Measurements from ENCODE around the gene CCDC121.
"Not testable (repeated sequence)": the region's sequence is repeated elsewhere in the genome, so short reads cannot be mapped to it uniquely, and the experiment has no call there.

Gene CCDC121

DNA sequence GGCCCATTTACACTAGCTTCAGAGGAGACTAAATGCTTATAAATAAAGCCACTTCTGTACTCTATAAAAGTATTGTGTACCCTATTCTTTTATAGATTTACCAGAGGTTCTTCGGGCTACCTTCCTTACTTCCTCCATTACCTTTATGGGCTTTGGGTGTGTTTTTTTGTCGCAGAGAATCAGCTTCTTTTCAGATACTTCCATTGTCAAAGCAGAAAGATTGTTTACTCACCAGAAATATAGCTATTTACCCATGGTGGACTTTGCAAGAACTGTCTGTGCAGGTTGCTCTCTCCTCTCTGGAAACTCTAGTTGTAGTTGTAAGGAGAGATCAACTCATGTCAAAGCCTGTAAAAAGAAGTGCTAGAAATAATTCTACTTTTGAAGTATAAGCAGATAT, 14.8 kb downstream of the CCDC121 start:
- H3K4me3 Mint-ChIP-seq = no peak overlapping the region
- ATAC-seq = no peak
- H3K36me3 Mint-ChIP-seq = peaks cover 97% of the 10 kb centered on the region
- H3K4me1 Mint-ChIP-seq = peaks cover 4% of the 10 kb centered on the region
- no peak overlapping the region for H3K27ac Mint-ChIP-seq
- H3K9me3 Mint-ChIP-seq = no peaks in the 10 kb centered on the region
- DNase-seq (ENCODE audit: low spot score in 2 of 2) = no peak

DNA sequence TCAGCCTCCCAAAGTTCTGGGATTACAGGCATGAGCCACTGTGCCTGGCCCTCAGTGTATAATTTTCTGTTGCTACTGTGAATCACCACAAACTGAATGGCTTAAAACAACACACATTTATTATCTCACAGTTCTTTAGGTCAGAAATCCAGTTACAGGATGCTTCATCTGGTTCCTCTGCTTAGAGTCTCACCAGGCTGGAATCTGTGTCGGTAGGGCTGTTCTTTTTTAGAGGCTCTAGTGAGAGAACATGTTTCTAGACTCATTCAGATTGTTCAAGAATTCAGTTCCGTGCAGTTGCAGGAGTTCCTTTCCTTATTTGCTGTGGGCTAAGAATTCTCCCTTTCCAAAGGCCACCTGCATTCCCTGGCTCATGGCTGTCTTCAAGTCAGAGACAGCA, 22.2 kb downstream of the CCDC121 start:
- H3K4me1 Mint-ChIP-seq = peaks cover 4% of the 10 kb centered on the region
- no peaks in the 10 kb centered on the region for H3K9me3 Mint-ChIP-seq
- no peak overlapping the region for H3K4me3 Mint-ChIP-seq
- ATAC-seq (no peak), DNase-seq (ENCODE audit: low spot score in 2 of 2) (peak in 1 of 2 donors; percentile 10)
- peaks cover 98% of the 10 kb centered on the region for H3K36me3 Mint-ChIP-seq
- H3K27ac Mint-ChIP-seq = peak overlapping the region; percentile 17

DNA sequence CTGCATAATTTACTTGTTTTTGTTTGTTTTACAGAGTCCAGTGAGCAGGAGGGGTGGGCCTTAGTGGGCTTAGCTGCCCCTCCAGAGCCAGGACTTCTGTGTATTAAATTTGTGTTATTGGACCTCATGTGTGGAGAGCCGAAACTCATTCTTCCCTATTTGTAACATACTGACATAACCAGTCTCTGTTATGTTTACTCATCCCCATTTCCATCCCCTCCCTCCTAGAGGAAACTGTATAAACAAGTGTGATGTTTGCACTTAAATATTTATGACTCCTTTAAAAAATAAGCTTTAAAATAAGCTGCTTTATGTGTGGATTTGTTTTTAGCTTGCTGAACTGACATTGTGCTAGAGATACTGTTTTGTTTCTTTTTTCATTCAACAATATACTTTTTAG, 32.2 kb downstream of the CCDC121 start:
- peaks cover 69% of the 10 kb centered on the region for H3K36me3 Mint-ChIP-seq
- peak overlapping the region; percentile 60 for H3K27ac Mint-ChIP-seq
- no peak for ATAC-seq

DNA sequence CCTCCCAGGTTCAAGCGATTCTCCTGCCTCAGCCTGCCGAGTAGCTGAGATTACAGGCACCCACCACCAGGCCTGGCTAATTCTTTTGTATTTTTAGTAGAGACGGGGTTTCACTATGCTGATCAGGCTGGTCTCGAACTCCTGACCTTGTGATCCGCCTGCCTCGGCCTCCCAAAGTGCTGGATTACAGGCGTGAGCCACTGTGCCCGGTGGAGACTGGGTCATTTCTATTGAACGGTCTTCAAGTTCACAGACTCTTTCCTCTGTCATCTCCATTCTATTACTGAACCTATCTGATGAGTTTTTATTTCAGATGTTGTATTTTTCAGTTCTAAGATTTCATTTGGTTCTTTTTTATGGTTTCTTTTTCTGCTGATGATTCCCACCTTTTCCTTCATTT, 33.4 kb downstream of the CCDC121 start:
- H3K9me3 Mint-ChIP-seq = peaks cover 11% of the 10 kb centered on the region
- H3K4me3 Mint-ChIP-seq; DNase-seq (ENCODE audit: low spot score in 2 of 2); ATAC-seq: not testable (repeated sequence)
- H3K36me3 Mint-ChIP-seq = peaks cover 57% of the 10 kb centered on the region
- H3K4me1 Mint-ChIP-seq = peaks cover 49% of the 10 kb centered on the region
- peak overlapping the region; percentile 62 for H3K27ac Mint-ChIP-seq

More for the DNA sequence above, 32.2 kb downstream of the CCDC121 start:
- H3K4me1 Mint-ChIP-seq = peaks cover 45% of the 10 kb centered on the region
- peaks cover 6% of the 10 kb centered on the region for H3K9me3 Mint-ChIP-seq
- H3K4me3 Mint-ChIP-seq = no peak overlapping the region
- no peak for DNase-seq (ENCODE audit: low spot score in 2 of 2)

GRCh38 chr2:27594020-27594703, 34.6 kb downstream of the CCDC121 start:
- not testable (repeated sequence) for ATAC-seq; H3K4me3 Mint-ChIP-seq; H3K27ac Mint-ChIP-seq; DNase-seq (ENCODE audit: low spot score in 2 of 2)
- H3K9me3 Mint-ChIP-seq = peaks cover 16% of the 10 kb centered on the region
- peaks cover 40% of the 10 kb centered on the region for H3K4me1 Mint-ChIP-seq
- peaks cover 44% of the 10 kb centered on the region for H3K36me3 Mint-ChIP-seq

DNA sequence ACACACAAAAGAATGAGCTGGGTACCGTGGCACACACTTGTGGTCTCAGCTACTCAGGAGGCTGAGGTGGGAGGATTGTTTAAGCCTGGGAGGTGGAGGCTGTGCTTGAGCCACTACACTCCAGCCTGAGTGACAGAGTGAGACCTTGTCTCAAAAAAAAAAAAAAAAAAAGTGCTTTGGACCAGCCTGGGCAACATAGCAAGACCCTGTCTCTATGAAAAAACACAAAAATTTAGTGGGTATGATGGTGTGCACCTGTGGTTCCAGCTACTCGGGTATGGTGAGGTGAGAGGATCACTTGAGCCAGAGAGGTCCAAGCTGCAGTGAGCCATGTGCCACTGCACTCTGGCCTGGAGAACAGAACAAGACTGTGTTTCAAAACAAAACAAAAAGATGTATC, 35.6 kb downstream of the CCDC121 start:
- ATAC-seq (no peak), DNase-seq (ENCODE audit: low spot score in 2 of 2) (no peak)
- Mint-ChIP-seq H3K9me3 (peaks cover 16% of the 10 kb centered on the region), H3K4me1 (peaks cover 35% of the 10 kb centered on the region), H3K27ac (no peak overlapping the region), H3K36me3 (peaks cover 35% of the 10 kb centered on the region), H3K4me3 (no peak overlapping the region)

DNA sequence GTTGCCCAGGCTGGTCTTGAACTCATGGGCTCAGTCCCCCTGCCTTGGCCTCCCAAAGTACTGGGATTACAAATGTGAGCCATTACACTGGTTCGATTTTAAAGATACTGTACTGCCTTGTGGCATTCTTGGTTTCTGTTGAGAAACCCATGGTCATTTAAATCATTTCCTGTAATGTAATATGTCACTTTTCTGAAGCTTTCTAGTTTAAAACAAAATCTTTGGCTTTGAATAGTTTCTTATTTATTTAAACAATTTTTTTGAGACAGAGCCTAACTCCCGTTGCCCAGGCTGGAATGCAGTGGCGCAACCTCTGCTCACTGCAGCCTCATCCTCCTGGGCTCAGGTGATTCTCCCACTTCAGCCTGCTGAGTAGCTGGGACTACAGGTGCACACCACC, 37.1 kb downstream of the CCDC121 start:
- peaks cover 16% of the 10 kb centered on the region for H3K9me3 Mint-ChIP-seq

GRCh38 chr2:27588308-27588707, 40.5 kb downstream of the CCDC121 start:
- Mint-ChIP-seq H3K4me3 (no peak overlapping the region), H3K4me1 (peaks cover 54% of the 10 kb centered on the region), H3K36me3 (peaks cover 15% of the 10 kb centered on the region), H3K9me3 (peaks cover 10% of the 10 kb centered on the region), H3K27ac (no peak overlapping the region)
- DNase-seq (ENCODE audit: low spot score in 2 of 2) (no peak), ATAC-seq (no peak)

More for the DNA sequence above, 37.1 kb downstream of the CCDC121 start:
- DNase-seq (ENCODE audit: low spot score in 2 of 2) (no peak), ATAC-seq (peak; percentile 65)
- Mint-ChIP-seq H3K36me3 (peaks cover 44% of the 10 kb centered on the region), H3K4me3 (no peak overlapping the region), H3K27ac (no peak overlapping the region), H3K4me1 (peaks cover 40% of the 10 kb centered on the region)

DNA sequence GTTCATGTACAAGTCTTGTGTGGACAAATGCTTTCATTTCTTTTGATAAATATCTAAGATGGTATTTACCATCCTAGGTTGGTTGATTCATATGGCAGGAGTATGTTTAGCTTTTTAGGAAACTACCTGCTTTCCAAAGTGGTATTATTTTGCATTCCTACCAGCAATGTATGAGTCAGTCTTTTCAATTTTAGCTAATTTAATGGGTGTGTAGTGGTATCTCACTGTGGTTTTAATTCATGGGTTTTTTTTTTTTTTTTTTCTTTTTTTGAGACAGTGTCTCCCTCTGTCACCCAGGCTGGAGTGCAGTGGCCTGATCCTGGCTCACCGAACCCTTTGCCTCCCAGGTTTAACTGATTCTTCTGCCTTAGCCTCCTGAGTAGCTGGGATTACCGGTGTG, 41.8 kb downstream of the CCDC121 start:
- no peak overlapping the region for H3K4me3 Mint-ChIP-seq

GRCh38 chr2:27584597-27584996, 44.2 kb downstream of the CCDC121 start:
- no peaks in the 10 kb centered on the region for H3K9me3 Mint-ChIP-seq
- peak overlapping the region; percentile 87 for H3K4me3 Mint-ChIP-seq
- ATAC-seq (no peak), DNase-seq (ENCODE audit: low spot score in 2 of 2) (no peak)
- H3K27ac Mint-ChIP-seq = peak overlapping the region; percentile 94
- peaks cover 50% of the 10 kb centered on the region for H3K4me1 Mint-ChIP-seq
- H3K36me3 Mint-ChIP-seq = peaks cover 14% of the 10 kb centered on the region

More for the DNA sequence above, 41.8 kb downstream of the CCDC121 start:
- no peak for DNase-seq (ENCODE audit: low spot score in 2 of 2)
- peaks cover 10% of the 10 kb centered on the region for H3K9me3 Mint-ChIP-seq
- peak overlapping the region; percentile 15 for H3K27ac Mint-ChIP-seq
- H3K4me1 Mint-ChIP-seq = peaks cover 56% of the 10 kb centered on the region
- ATAC-seq = peak; percentile 51
- peaks cover 14% of the 10 kb centered on the region for H3K36me3 Mint-ChIP-seq

- ATAC-seq (no peak), DNase-seq (ENCODE audit: low spot score in 2 of 2) (no peak)
- Mint-ChIP-seq H3K4me1 (peaks cover 50% of the 10 kb centered on the region), H3K4me3 (peak overlapping the region; percentile 87), H3K27ac (peak overlapping the region; percentile 94), H3K36me3 (peaks cover 14% of the 10 kb centered on the region), H3K9me3 (no peaks in the 10 kb centered on the region)
Measured at GRCh38 chr2:27583390-27583915, 45.4 kb downstream of the CCDC121 start.

DNA sequence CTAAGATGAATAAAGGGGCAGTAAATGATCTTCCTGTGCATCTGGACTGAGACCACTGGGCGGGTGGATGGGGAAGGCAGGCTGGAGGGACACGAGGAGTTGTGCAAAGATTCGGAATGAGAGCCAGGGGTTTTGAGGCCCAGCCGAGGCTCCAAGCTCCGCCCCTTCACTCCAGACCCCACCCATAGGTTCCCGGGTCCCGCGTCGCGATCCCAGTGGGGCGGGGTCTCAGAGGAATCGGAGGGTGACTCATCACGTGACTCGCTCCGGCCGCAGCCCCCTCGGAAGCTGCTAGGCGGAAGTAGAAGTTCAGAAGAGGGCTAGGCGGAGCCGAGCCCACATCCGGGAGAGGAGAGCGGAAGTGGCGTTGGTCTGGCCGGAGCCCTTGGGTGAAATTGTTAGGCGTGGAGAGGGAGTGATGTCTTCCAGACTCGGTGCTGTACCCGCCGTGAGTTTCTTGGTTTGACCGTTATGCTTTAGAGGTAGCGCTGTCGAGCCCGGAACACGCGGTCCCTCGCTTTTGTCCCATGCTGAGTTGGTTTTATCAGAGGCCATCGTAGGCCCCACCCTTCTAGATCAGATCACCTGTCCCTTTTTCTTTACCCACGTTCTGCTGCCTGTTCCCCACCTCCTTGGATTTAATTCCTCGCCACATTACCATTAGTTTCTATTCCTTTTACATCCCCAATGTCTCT, 46.0 kb downstream of the CCDC121 start, which contains the start of gene ZNF512:
Gene ZNF512 (plus strand): TSS at position 348 of the 695 bp plus-strand sequence. CDS start 71 bp downstream, at position 419.
- peaks cover 10% of the 10 kb centered on the region for H3K36me3 Mint-ChIP-seq
- no peaks in the 10 kb centered on the region for H3K9me3 Mint-ChIP-seq
- peak; percentile 58 to 89 for DNase-seq (ENCODE audit: low spot score in 2 of 2)
- peaks cover 46% of the 10 kb centered on the region for H3K4me1 Mint-ChIP-seq
- peak within 1 kb of the TSS; percentile 94 for H3K27ac Mint-ChIP-seq
- peak; percentile 94 for ATAC-seq
- H3K4me3 Mint-ChIP-seq = peak within 1 kb of the TSS; percentile 87

- H3K4me3 Mint-ChIP-seq = peak overlapping the region; percentile 87
- H3K36me3 Mint-ChIP-seq = peaks cover 4% of the 10 kb centered on the region
- peaks cover 39% of the 10 kb centered on the region for H3K4me1 Mint-ChIP-seq
- no peaks in the 10 kb centered on the region for H3K9me3 Mint-ChIP-seq
- peak overlapping the region; percentile 94 for H3K27ac Mint-ChIP-seq
- no peak for DNase-seq (ENCODE audit: low spot score in 2 of 2)
- no peak for ATAC-seq
Measured at GRCh38 chr2:27582129-27582694, 46.6 kb downstream of the CCDC121 start.

- peak overlapping the region; percentile 94 for H3K27ac Mint-ChIP-seq
- H3K4me1 Mint-ChIP-seq = peaks cover 33% of the 10 kb centered on the region
- H3K36me3 Mint-ChIP-seq = no peaks in the 10 kb centered on the region
- ATAC-seq (no peak), DNase-seq (ENCODE audit: low spot score in 2 of 2) (no peak)
- peak overlapping the region; percentile 87 for H3K4me3 Mint-ChIP-seq
- no peaks in the 10 kb centered on the region for H3K9me3 Mint-ChIP-seq
Measured at GRCh38 chr2:27581417-27582128, 47.2 kb downstream of the CCDC121 start.

All from stimulated activated effector memory CD8-positive, alpha-beta T cell treated with anti-CD3 and anti-CD28 coated beads, Interleukin-12 subunit alpha, Interleukin-12 subunit beta, amount 100 ng/mL, for 72 hours (primary cell).